ENCODE data around the gene IDH2. TPM values are rescaled to one million over a fixed set of nuclear protein-coding genes. Genes with fewer than 3 reads are reported as not detected.
A peak's percentile ranks its signal among the peaks of the same experiment; 100 is the strongest.

The IDH2 gene
- total and polyA plus RNA-seq, 2 of the 4 experiments (the other 2 are of a cell fraction): 84.9 to 118 TPM

DNA sequence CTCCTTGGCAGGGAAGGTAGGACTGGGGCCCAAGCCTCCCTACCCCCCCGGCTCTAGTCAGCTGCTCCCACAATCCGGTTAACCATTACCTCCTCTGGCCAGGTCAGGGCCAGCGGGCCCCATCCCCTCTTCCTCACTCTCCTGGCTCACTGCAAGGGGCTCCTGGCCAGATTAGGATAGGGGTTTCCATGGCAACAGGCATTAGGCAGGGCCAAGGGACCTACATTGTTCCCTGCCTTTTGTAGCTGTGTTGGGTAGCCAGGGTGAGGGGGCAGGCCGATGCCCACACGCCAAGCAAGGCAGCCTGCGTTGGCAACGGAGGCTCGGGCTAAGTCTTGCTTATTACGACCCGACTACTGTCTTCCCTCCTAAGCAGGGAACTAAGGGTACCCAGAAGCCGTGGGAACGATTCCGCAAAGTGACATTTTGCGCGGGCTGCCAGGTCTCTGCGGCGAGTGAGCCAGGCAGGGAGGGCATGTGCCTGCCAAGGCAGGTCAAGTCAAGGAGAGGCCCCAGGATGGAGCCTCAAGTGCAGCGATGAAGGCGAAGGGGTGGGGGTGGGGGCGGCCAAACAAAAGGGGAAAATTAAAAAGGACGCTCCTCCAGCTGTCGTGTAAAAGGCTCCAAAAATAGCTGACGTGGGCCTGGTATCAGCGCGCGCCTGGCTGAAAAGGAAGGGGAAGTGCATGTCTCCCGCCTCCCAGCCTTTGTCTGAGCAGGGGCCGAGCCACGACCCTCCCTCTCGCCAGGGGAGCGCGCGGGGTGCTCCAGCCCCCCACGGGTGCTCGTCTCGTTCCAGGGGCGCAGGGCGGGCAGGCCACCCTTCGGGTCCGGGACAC, 919 bp downstream of the IDH2 start:
- intact Hi-C loops (cut with micrococcal nuclease): no loop called here
- Histone ChIP-seq H2BK120ac (ENCODE audit: low read depth, low read length) (peak overlapping the region; percentile 57), H2BK20ac (ENCODE audit: low read depth, low read length) (no peak overlapping the region), H4K91ac (ENCODE audit: insufficient read depth, low read depth, low read length) (peak overlapping the region; percentile 87), H3K27ac (ENCODE audit: insufficient read depth, low read length) (peak overlapping the region; percentile 58), H3K9me3 (ENCODE audit: control insufficient read depth, insufficient read depth, low read length) (no peaks in the 10 kb centered on the region), H3K18ac (ENCODE audit: low read depth, low read length) (peak overlapping the region; percentile 19), H2AK9ac (replicated peaks; ENCODE audit: low read depth, low read length, poor library complexity) (peak overlapping the region; percentile 94), H3K23ac (ENCODE audit: low read depth, low read length) (peak overlapping the region; percentile 95), H2AFZ (replicated peaks; ENCODE audit: low read length, poor library complexity) (peak overlapping the region; percentile 96), H4K8ac (ENCODE audit: low read depth in 2 of 2, low read length in 2 of 2) (peak overlapping the region; percentile 34 to 38; a peak in 2 of 4 replicates), H3K14ac (replicated peaks; ENCODE audit: low read depth, low read length) (peak overlapping the region; percentile 97), H3K56ac (ENCODE audit: extremely low read depth, insufficient read depth, low read length) (peak overlapping the region; percentile 44), H4K20me1 (ENCODE audit: insufficient read depth, low read length) (peaks cover 20% of the 10 kb centered on the region), H4K5ac (ENCODE audit: low read depth, low read length) (peak overlapping the region; percentile 52), H3K4me2 (ENCODE audit: low read depth, low read length) (peak overlapping the region; percentile 88), H2BK15ac (ENCODE audit: low read depth, low read length) (no peak overlapping the region; the same call in 2 of the 3 replicates), H3K9ac (ENCODE audit: low read depth, low read length) (peak overlapping the region; percentile 74), H3K9me1 (ENCODE audit: insufficient read depth, low read length) (peaks cover 16% of the 10 kb centered on the region), H2BK5ac (ENCODE audit: low read depth, low read length, poor library complexity, severe bottlenecking) (peak overlapping the region; percentile 72), H3K27me3 (ENCODE audit: control insufficient read depth, insufficient read depth, low read length) (no peaks in the 10 kb centered on the region), H3K4ac (ENCODE audit: low read depth, low read length) (peak overlapping the region; percentile 92), H3K79me1 (ENCODE audit: low read depth in 1 of 2, low read length in 2 of 2) (peaks cover 23 to 45% of the 10 kb centered on the region in 2 experiments), H3K4me1 (ENCODE audit: control insufficient read depth, insufficient read depth, low read length) (peaks cover 25% of the 10 kb centered on the region), H3K4me3 (ENCODE audit: insufficient read depth, low read depth, low read length) (peak overlapping the region; percentile 93), H2AK5ac (ENCODE audit: low read depth, low read length) (peak overlapping the region; percentile 92), H3K36me3 (ENCODE audit: control insufficient read depth, insufficient read depth, low read length) (no peaks in the 10 kb centered on the region)
- ChIA-PET POLR2A (ENCODE audit: unreplicated experiment) (no interaction called here), CTCF (no interaction called here)
- no TSS peak for BruUV-seq (replicated peaks)
- dilution Hi-C loops (cut with HindIII; ENCODE audit: low sequenced_read_pairs, unreplicated experiment): no loop called here
- in situ Hi-C loops (cut with MboI; ENCODE audit: low sequenced_read_pairs): no loop called here
- no peak for DNase-seq
- ATAC-seq (ENCODE audit: low read depth): 0 out of 2 replicates have a peak, but pooled peaks have one; percentile 0
- TF ChIP-seq, protein P1, sequence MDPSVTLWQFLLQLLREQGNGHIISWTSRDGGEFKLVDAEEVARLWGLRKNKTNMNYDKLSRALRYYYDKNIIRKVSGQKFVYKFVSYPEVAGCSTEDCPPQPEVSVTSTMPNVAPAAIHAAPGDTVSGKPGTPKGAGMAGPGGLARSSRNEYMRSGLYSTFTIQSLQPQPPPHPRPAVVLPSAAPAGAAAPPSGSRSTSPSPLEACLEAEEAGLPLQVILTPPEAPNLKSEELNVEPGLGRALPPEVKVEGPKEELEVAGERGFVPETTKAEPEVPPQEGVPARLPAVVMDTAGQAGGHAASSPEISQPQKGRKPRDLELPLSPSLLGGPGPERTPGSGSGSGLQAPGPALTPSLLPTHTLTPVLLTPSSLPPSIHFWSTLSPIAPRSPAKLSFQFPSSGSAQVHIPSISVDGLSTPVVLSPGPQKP (IDR thresholded peaks at IDR 0.05; ENCODE audit: borderline replicate concordance, low read depth, low read length): no peak
- TF ChIP-seq MXI1 (IDR thresholded peaks at IDR 0.05; ENCODE audit: borderline replicate concordance, low read depth, low read length): 0 out of 2 replicates have a peak, but pooled peaks have one; percentile 3
- WGBS, 2 experiments (ENCODE audit: extremely low coverage in 2 of 2, insufficient read length in 1 of 2): 3% methylated on average over 20 of the region's 40 CpGs; no CpG with 5 or more reads in 1 of the 2 experiments
